KBM-7 (cell line): ENCODE data around the gene SMG5.

Experiments used
- DNase-seq: peaks from one replicate; pipeline ENCODE4 v3.0.0-alpha.2; 2015
- in situ Hi-C: fragments of 300-500 bp; cut with MboI; formaldehyde crosslinking; loops from 2 replicates; pipeline ENCODE4 v1.14.3; 2020; ENCODE audit warnings: low sequenced_read_pairs, low pct_unique_long_range_greater_than_20kb, mixed read lengths

SMG5 gene

DNA sequence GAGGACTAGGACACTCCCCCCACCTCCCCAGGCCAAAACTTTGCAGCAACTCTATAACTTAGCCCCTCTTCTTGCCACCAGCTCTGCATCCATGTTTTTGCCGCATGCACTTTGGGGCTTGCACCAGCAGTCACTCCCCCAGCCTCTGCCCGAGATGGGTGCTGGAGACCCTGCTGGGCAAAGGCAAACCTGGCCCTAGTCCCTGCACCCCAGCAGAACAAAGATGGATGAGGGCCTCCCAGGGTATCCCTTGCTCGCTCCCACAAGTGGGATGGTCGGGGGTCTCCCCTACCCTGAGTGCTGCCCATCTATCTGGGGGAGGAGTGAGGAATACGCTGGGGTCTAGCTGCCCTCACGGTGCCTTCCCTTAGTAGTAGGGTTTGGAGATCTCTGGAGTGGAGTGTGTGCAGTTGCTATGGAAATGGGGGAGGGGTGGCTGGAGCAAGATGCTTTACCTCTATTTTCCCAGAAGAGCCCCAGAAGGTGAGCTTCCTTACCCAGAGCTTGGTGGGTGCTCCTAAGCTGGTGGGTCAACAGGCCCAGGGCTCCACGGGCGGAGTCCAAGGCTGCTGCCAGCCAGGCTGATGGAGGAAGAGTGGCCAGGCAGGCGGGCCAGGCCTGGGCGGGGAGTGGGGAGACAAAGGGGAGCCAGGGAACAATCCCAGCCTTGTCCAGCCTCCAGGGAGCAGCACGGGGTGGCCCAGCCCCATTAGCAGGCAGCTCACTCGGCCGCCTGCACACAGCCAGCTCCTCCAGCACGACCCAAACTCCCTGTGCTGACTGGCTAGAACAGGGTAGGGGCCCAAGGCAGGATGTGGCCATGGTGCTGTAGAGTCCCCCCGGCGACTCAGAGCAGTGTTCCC, 34.9 kb downstream of the SMG5 start, which contains the start of gene PAQR6:
PAQR6 (minus strand) TSS at position 597 of the 863 bp plus-strand sequence. CDS start 1,325 bp downstream, outside the sequence.
- no peak for DNase-seq
- in situ Hi-C loops, result no loop called here

DNA sequence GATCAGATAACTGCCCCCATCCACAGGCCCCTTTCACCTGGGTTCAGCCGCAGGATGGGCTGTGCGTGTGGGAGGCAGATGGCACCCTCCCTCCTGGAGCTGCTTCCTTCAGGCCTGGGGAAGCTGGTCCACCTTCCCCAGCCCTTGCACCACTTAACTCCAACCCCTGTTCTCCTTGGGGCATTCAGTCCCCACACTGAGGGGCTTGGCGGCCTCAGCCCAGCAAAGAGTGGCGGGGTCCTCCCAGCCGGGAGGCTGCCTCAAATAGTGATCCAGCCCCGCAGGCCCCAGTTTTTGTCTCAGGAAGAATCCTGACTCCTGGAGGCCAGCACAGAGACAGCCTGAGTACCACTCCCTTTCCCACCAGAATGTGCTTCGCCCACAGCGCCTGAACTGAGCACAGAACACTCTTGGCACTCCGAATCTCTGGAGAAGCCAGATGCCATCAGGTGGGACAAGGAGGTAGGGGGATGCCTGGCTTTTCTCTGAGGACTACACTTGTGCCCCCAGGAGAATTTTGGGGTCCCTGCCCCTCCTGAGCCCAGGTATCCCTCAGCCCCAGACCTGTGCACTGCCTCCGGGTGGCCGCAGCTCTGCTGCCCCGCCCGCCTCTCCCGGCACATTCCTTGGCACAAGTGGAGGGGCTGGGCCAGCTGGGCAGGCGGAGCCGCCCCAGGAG, 35.7 kb downstream of the SMG5 start:
- DNase-seq, result peak; percentile 46
- in situ Hi-C loops, result no loop called here

DNA sequence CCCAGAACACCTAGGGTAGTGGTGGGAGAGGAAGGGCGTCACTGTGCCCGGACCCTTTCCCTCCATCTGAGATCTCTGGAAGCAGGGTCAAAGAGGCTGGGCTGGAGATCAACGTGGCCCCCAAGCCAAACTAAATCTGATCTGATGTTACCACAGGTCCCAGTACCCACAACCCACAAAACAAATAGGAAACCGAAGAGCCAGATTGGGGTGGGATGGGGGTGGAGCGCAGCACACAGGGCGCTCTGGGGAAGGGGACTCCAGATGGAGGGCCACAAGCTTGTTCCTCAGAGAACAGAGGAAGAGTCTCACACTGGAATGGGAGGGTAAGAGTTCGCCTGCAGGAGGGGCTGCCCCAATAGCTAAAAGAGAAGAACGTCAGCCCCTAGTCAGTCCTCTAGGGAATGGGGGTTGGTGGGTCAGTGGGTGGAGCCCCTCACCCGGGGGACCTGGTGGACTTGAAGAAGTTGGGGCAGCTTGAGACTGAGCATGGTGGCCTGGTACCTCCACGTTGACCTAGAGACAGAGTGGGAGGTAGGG, 36.3 kb downstream of the SMG5 start:
- DNase-seq, result peak; percentile 46
- in situ Hi-C loops, result no loop called here

DNA sequence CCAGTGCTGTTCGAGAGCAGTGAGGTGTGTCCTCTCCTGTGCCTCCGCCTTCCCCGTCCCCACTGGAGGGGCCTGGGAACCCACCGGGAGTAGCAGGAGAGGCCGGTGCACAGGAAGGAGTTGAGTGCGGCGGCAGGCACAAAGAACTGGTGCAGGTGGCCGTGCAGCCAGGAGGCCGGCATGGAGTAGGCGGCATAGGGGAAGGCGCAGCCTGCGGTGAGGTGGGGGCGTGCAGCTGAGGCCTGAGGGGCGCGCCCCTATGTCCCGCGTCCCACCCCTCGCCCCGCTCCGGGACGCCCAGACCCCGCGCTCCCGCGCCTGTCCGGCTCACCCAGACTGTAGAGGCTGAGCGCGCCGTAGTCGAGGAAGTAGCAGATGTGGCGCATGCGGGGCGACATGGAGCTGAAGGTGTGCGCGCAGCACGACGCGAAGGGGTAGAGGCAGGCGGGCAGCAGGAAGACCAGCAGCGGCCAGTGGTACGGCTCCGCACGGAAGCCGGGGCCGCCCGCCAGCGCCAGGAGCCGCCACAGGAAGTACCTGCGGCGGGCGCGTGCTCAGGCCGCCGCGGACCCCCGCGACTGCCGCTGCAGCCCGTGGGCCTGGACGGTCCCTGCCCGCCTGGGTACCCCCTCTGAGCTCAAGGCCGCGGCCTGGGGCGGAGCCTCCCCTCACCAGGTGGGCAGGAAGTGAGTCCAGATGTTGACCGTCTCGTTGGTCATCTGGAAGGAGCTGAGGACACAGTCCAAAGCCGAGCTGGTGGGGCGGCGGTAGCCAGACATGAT, 37.0 kb downstream of the SMG5 start:
- DNase-seq, result no peak
- in situ Hi-C loops, result no loop called here

DNA sequence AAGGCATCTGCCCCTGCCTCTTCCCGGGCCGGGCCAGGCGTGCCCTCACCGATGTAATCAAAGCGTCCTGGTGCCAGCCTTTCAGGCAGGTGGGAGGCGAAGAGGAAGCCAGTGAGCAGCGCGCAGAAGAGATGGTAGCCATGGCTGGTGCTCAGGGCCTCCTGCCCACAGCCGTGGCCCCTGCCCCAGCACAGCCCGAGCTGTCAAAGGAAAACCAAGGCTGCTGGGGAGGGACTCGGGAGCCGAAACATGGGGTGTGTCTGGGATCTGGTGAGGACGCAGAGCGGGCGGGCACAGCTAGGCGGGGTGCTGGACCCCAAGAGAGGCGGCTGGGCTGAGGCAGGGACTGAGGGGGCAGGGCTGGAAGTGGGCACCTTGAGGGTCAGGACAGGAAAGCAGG, 37.9 kb downstream of the SMG5 start:
- no peak for DNase-seq
- in situ Hi-C loops, result no loop called here

DNA sequence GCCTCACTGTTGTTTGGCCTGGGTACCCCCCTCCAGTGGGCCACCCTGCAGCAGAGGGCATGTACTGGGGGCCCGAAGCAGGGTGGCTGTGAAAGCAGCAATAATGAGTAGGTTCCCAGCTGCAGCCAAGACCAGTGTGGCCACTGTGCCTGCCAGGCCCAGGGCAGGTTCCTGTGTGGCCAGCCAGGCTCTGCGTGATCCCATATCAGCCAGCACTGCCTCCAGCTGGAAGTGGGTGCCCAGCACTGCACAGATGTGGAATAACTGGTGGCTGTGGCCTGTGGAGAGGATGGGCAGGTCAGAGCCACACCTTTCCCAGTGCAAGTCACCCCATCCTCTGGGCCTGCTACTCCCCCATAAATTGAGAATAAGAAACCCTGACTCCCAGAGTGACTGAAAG, 38.5 kb downstream of the SMG5 start:
- in situ Hi-C loops, result no loop called here
- DNase-seq, result no peak

DNA sequence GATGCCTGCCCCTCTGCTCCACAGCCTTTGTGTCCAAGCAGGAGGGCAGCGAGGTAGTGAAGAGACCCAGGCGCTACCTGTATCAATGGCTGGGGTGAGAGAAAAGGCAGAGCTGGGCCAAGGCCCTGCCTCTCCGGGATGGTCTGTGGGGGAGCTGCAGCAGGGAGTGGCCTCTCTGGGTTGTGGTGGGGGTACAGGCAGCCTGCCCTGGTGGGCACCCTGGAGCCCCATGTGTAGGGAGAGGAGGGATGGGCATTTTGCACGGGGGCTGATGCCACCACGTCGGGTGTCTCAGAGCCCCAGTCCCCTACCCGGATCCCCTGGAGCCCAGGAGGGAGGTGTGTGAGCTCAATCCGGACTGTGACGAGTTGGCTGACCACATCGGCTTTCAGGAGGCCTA, 39.9 kb downstream of the SMG5 start:
- no peak for DNase-seq
- in situ Hi-C loops, result no loop called here

DNA sequence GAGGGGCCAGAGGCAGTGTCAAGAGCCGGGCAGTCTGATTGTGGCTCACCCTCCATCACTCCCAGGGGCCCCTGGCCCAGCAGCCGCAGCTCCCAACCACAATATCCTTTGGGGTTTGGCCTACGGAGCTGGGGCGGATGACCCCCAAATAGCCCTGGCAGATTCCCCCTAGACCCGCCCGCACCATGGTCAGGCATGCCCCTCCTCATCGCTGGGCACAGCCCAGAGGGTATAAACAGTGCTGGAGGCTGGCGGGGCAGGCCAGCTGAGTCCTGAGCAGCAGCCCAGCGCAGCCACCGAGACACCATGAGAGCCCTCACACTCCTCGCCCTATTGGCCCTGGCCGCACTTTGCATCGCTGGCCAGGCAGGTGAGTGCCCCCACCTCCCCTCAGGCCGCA, 40.7 kb downstream of the SMG5 start, which contains the start of gene BGLAP:
BGLAP (plus strand) TSS at position 259 of the 400 bp plus-strand sequence; CDS start at position 307, 48 bp downstream.
- in situ Hi-C loops, result no loop called here
- DNase-seq, result no peak

DNA sequence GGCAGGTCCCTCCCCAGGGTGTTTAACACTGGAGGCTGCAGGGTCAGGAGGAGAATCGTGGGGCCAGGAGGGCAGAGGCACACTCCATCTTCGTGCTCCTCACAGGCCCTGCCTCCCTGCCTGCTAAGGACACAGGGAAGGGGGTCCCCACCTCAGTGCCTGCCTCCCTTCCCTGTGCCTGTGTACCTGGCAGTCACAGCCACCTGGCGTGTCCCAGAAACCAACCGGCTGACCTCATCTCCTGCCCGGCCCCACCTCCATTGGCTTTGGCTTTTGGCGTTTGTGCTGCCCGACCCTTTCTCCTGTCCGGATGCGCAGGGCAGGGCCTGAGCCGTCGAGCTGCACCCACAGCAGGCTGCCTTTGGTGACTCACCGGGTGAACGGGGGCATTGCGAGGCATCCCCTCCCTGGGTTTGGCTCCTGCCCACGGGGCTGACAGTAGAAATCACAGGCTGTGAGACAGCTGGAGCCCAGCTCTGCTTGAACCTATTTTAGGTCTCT, 41.3 kb downstream of the SMG5 start:
- no peak for DNase-seq
- in situ Hi-C loops, result no loop called here

DNA sequence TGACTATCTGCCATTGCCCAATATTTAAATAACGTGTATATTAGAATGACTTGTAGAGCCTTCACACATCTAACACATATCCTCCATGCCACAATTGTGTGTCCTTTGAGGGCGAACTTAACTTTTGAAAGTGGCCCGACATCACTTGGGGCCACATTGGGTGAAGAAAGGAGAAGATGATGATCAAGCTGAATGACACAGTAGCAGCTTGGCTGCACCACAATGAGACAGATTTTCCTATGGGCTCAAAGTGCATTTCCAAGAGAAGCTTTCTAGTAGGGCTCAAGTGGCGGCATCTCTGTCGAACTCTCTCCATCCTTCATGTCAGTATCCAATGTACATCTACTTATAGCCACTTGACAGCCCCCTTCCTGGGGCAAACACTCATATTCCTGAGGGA, 44.4 kb downstream of the SMG5 start:
- in situ Hi-C loops, result no loop called here
- DNase-seq, result no peak

DNA sequence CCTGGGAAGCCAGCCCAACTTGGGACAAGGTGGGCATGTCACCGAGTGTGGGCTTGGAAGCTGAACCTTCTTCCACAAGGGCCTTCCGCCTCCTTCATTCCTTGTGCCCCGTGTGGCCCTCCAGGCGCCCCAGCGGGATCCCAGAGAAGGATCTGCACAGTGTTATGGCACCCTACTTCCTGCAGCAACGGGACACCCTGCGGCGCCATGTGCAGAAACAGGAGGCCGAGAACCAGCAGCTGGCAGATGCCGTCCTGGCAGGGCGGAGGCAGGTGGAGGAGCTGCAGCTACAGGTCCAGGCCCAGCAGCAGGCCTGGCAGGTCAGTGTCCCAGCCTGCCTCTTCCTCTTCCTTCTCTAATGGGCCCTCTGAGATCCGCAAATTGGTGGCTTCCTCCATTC, 46.5 kb downstream of the SMG5 start:
- in situ Hi-C loops, result no loop called here
- DNase-seq, result no peak

DNA sequence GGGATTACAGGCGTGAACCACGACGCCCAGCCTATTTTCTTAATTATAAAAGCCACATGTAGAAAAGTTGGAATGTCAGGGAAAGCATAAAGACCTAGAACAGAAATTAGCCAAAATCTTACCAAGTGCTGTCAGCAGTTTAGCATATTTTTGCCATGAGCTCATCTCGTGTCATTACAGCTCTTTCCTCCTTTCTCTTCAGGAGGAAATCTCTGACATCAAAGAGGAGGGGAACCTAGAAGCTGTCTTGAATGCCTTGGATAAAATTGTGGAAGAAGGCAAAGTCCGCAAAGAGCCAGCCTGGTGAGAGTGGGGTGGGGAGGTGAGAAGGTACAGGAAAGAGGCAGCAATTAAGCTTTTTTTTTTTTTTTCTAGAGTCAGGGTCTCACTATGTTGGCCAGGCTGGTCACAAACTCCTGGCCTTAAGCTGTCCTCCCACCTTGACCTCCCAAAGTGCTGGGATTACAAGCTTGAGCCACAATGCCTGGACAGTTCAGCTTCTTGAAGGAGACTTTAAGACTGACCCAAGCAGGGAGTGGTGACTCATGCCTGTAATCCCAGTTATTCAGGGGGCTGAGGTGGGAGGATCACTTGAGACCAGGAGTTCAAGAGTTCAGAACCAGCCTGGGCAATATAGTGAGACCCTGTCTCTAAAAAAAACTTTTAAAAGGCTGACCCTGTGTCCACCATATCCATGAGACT, 49.0 kb downstream of the SMG5 start:
- no peak for DNase-seq
- in situ Hi-C loops, result no loop called here

DNA sequence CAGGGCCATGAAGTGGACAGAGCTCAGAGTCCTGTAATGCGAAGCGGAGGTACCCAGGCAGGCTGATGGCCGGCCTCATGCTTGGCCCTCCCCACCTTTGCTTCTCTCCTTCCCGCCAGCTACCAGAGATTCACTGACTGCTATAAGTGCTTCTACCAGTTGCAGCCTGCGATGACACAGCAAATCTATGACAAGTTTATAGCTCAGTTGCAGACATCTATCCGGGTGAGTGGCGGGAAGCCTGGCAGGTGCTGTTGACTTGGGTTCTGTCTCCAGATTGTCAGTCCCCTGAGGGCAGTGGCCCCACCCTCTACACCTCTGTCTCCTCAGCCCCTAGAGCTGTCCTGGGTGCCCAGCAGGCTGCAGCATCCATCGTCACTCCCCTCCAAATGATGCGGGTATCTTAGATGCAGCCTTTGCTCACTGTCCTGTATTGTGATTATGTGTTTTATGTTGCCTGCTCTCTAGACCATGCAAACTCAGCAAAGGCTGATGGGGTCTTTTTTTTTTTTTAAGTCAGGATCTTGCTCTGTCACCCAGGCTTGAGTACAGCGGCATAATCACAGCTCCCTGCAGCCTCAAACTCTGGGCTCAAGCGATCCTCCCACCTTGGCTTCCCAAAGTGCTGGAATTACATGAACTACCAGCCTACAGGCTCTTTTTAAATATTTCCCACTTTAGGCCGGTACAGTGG, 50.3 kb downstream of the SMG5 start:
- in situ Hi-C loops, result no loop called here
- no peak for DNase-seq

DNA sequence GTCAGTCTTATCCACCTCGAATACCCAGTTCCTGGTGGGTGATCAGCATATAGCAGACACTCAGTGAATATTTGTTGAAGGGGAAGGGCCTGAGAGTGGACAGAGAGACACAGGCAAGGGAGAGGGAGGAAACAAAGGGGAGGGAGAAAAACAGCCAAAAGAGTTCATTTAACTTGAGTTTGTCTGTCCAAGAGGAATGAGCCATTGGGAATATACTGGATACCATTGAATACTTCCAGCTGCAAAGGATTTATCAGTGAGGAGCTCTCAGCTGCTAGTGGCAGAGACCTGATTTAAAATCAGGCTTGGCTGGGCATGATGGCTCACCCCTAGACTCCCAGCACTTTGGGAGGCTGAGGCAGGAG, 52.2 kb downstream of the SMG5 start:
- DNase-seq, result no peak
- in situ Hi-C loops, result no loop called here

DNA sequence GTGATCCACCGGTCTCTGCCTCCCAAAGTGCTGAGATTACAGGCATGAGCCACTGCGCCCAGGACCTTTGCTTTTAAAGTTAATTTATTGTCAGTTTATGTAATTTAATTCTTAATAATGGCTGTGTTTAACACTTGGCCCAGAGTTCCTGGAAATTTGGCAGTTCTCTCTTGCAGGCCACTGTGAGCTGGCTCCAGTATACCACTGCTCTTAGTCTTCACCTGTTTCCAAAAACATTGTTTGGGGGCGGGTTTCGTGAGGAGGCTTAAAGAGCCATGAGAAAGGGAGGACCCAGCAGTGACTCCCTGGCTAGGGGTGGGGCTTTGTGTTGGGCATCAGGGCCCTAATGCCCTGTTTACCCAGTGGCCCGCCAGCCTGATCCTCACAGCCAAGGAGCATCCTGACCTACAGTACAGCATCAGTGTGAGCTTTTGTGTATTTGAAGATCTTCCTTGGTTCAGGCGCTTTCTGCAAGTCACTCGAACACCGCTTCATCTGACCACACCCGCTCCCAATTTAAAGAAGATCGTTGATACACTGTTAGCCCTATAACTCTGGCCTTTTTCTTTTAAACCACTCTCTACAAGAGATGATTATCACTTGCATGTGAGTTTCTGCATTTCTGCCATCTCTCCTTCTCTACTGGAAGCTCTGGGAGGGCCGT, 52.7 kb downstream of the SMG5 start:
- DNase-seq, result no peak
- in situ Hi-C loops, result no loop called here

DNA sequence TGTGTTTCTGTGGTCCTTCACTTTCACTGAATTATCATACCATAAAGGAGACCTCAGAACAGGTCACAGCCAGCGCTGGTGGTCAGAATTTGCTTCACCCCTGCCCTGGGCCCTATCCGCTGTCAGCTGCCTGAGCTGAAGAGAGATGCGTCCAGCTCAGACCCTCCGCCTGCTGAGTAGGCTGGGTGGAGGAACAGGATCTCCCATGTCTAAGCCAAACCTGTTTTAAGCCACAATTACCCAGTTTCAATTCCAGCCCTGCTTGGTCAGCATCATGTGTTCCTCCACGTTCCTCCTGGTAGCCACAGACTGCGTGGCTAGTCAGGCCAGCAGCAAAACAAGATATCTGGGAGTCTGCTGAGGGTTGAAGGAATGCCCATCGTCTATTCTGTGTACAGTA, 54.1 kb downstream of the SMG5 start:
- in situ Hi-C loops, result no loop called here
- DNase-seq, result no peak

DNA sequence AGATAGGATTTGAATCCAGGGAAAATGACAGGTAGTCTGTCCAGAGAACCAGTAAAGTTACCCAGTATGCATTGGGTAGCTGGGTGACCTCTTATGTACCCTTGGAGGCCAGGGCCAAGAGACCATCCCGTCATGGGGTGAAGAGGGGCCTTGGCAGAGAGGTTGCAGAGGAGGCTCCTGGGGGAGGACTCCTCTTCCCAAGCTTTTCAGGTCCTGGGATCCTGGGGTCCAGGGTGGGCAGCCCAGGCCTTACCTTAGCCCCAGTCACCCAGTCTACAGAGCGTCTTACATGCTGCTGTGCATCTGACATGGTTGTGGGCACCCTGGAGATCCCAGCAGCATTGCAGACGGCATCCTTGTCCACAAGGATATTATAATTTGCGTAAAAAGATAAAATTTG, 55.8 kb downstream of the SMG5 start:
- no peak for DNase-seq
- in situ Hi-C loops, result no loop called here

DNA sequence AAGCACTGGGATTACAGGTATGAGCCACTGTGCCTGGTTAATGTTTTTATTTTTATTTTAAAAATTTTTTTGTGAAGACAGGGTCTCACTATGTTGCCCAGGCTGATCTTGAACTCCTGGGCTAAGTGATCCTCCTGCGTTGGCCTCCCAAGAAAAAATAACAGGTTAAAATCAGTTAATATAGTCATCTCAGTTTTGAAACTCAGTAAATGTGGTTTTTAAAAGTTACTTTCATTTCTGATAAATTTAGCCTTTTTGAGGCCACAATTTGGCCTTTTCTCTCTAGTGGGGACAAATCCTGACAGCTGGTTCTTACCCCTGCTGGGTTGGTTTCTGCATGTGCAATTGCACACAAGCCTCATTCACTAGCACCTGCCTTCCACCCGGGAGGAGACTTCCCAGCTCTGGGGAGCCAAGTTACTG, 56.5 kb downstream of the SMG5 start:
- in situ Hi-C loops, result no loop called here
- DNase-seq, result no peak
